ENCODE data around the gene SPINK5.

Gene SPINK5

GRCh38 chr5:148104226-148104625 lies 40.4 kb downstream of the SPINK5 start:
- no peak for DNase-seq

GRCh38 chr5:148107608-148108007 lies 43.8 kb downstream of the SPINK5 start:
- no peak for DNase-seq

DNA sequence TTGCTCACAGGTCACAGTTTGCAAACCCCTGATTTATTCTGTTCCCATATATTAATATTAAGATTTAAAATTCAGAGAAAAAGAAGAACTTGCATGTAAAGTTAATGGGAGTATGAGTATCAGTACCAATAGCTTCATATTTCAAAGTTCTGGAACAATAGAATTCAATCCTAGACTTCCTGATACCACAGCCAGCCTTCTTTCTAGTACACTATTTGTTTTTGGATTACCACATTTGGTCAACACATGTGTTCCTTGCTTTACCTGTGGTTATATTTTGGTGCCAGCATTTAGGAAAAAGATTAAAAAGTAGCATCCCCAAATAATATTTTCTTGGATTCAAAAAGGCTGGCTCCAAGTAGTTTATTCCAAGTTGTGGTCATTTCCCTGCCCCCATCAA lies 49.5 kb downstream of the SPINK5 start:
- DNase-seq, result no peak

GRCh38 chr5:148120317-148120716 lies 56.5 kb downstream of the SPINK5 start:
- no peak for DNase-seq

- DNase-seq, result no peak
Observed at GRCh38 chr5:148125641-148126040, 61.9 kb downstream of the SPINK5 start.

DNA sequence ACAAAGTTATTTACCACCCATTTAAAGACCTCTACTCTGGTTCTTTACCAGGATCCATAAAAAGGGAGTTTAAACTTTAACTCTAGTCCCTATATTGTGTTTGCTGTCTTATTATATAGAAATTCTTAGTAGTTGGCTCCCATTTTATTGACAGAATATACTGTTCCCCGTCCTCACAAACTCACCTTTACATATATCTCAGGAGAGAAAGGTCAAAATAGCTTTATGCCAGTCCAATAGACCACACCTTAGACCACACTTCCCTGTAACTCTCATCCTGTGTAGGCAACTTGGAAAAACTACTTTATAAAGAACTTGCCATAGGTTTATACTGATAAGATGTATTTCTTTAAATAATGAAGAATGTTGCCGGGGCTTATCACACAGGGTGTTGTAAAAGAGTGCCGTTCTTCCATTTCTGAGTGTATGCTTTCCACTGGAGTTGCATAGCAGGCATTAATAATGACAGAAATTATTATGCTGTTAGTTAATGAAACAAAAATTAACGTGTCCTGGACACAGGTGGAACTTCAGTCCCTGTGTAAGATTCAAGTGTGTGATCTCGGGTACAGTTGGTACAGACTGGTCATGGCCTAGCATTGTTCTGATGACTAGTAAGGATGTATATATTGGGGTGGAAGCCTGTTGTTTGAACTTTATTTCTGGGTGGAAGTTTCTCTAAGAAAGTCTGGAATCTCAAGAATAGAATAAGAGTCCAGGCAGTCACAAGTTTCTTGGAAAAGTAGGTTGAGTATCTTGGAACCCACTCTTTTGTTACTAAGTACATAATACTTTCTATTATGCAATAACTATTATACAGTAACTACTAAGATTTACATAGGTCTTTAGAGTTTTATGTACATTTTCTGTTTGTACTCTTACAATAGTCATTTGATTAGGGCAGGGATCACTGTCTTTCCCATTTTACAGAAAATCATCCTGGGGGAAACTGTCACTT lies 71.6 kb downstream of the SPINK5 start:
- no peak for DNase-seq

DNA sequence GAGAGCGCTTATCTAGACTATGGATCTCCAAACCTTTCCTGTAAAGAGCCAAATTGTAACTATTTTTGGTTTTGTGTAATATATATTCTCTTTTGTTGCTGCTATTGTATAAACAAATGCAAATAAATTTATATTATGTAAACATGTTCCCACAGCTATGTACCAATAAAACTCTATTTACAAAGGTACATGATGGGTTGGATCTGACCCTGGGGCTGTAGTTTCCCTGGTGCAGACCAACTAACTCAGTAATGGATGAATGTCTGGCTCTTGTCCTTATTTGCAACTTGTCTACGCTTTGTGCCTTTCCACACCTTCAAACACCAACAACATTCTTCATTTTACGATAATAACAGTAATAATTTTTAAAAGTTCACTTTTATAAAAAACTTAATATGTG lies 77.1 kb downstream of the SPINK5 start:
- DNase-seq, result no peak

- no peak for DNase-seq
Observed at GRCh38 chr5:148141645-148142044, 77.9 kb downstream of the SPINK5 start.

GRCh38 chr5:148145916-148146315 lies 82.1 kb downstream of the SPINK5 start:
- peak; percentile 0 for DNase-seq

DNA sequence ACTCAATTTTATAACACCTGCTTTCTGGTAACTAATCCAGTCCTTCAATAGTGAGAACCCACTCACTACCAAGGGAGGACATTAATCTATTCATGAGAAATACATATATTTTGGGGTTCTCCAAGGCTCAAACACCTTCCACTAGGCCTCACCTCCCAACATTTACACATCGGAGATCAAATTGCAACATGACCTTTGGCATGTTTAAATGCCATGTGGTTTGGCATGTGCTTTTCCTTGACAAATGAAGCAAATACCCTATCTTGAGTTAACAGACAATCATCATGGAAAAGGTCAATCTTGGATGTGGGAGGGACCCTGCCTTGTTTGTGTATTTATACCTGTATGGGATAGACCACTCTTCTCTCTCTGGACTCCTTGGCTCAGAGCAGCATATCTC lies 82.7 kb downstream of the SPINK5 start:
- DNase-seq, result no peak

DNA sequence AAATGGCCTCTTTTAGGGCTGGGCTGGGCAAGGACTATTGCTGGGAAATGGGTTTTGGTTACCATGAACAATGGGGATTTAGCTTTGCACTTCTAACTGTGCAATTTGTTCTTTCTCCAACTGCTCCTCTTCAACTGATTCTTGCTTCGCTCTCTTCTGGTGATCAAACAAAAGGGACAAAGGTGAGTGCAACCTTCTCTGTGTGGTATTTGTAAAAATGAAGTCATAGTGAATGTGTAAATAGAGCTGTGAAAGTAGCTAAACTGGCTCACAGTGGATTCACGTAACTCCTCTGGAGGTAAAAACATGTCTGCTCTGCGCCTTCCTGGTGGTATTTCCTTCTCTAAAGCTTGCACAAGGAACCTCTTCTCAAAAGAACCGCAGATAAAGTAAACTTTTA lies 83.6 kb downstream of the SPINK5 start:
- no peak for DNase-seq

DNA sequence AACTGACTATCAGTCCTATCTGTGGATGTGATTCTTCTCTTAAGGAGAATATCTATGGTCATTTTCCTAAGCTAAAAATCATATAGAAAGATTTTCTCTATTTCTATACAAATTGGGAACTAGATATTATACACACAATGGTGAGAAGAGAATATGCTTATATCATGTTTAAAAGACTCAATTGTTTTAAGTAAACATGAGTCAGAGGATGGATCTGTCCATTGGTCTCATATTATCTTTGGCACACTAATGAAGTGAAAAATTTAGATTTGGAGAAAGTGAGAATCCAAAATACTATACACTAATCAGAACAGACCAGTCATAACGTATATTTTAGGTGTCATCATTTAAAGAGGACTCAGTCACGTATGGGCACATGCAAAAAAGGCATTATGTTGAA lies 88.1 kb downstream of the SPINK5 start:
- DNase-seq, result no peak

GRCh38 chr5:148152781-148153180 lies 89.0 kb downstream of the SPINK5 start:
- DNase-seq, result no peak

- no peak for DNase-seq
Observed at GRCh38 chr5:148156609-148157008, 92.8 kb downstream of the SPINK5 start.

GRCh38 chr5:148162038-148162437 lies 98.3 kb downstream of the SPINK5 start:
- no peak for DNase-seq

DNA sequence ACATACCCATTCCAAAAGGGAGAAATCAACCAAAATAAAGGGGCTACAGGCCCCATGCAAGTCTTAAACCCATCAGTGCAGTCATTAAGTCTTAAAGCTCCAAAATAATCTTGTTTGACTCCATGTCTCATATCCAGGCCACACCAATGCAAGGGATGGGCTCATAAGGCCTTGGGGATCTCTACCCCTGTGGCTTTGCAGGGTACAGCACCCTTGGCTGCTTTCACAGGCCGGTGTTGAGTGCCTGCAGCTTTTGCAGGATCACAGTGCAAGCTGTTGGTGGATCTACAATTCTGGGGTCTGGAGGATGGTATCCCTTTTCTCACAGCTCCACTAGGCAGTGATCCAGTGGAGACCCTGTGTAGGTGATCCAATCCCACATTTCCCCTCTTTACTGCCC lies 99.6 kb downstream of the SPINK5 start:
- DNase-seq, result no peak

DNA sequence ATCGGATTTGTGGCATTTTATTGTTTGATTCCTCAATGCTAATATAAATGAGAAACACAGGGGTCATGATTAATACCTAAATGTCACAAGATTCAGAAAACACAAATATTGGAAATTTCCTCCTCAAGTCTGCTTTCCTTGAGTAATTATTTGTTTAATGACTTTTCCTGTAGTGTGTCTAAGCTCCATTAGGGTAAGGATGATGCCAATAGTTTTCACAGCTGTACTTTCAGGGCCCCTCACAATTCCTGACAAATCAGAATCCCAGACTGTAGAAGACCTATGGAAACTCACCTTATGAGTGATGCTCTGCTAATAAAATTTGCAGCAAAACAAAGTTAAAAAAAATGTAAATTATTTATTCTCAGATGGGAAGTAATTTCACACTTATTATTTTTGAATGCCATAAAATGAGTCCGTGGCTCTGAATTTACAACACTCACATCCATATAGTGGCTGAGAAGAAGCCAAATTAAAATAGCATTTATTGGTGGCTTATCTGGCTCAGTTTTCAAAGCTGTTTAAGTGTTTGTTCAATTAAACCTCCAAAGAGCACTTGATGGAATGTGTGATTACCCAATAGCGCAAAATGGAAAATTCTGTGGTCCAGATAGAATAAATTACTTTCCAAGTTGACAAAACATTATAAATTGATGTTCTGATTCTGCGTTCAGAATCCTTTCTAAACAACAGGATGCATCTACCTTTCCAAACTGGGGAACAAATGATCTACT lies 102.9 kb downstream of the SPINK5 start:
- no peak for DNase-seq

DNA sequence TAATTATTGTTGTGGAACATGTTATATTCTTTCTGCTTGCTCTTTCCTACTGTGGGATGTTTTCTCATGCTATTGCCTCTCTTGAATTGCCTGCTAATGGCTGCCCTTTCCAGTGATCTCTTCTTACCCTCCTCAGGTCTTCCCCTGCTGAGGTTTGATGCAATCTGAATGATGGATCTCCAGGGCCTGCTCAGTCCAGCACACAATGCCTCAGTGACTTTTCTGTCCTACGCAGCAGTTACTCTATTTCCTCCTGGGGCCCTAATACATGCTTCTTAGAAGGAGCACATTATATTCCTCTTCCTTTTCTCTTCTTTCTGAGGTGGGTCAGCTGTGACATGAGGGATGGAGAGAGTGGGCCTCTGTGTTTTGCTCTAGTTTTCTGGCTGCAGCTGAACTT lies 104.5 kb downstream of the SPINK5 start, which contains the start of gene SPINK14:
Gene SPINK14, plus strand, starts transcription at position 301 of the 400 bp plus-strand sequence. CDS start 1,187 bp downstream, outside the sequence.
- DNase-seq, result no peak

DNA sequence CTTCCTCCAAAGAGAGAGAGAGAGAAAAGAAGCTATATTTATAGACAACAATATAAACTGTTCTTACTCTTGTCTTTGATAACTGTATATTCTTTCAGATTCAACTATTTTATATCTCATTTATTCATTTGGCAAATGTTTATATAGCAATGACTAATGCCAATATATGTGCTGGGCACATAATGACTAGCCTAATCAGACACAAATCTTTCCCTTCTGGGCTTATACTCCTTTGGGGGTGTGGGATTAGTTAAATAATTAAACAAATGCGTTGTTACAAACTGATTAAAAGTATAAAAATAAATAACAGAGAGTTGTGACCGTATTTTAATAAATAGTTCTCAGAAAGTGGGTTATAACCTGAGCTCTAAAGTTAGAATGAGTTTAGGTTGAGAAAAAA lies 108.6 kb downstream of the SPINK5 start:
- no peak for DNase-seq

- no peak for DNase-seq
Observed at GRCh38 chr5:148176480-148176879, 112.7 kb downstream of the SPINK5 start.

DNA sequence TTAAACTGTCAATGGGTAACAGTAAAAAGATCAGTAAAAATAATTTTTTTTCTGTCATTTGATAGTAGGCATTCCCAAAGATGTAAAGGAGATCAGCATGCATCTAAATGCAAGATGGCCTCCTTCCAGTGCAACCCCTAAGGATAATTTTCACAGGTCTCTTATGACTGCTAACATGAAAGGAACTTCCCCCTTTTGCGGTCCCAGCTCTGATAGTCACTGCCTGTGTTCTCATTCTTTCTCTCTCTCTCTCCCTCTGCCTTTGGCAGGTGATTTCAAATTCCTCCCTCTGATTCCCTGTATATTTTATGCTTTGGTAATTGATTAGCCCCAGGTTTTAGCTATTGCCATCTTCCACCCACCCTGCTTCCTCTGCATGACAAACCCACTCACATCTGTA lies 113.4 kb downstream of the SPINK5 start:
- DNase-seq, result no peak

- peak; percentile 36 for DNase-seq
Observed at GRCh38 chr5:148179234-148179824, 115.5 kb downstream of the SPINK5 start.

DNA sequence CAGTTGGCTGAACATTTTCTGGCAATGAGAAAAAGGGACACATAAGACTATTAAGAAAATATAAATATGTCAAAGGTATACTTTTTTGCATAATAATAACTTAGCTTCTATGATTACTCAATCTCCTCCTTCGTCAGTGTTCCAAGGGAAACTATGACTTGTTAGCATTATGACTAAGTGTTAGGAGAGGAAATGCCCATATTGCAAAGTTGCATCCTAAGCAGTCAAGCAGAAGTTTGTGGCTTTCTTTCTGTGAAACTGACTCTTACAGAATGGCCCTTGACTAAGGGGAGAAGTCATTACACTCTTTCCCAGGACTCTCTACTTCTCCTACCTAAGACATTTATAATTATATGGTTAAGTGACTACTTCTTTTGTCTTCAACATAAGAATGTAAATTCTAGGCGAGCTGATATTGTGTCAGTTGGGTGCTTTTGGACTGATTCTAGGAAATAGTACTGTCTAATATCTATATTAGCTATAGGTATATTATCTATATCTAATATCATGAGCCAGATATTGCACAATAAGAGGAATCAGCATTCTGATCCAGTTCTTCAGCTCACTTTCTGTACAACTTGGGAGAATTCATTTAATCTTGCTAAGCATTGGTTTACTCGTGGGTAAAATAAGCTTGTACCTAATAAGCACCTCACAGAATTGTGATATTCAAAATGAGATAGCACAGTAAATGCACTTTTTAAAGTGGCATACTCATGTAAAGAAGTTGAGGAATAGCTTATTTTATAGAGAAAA lies 122.6 kb downstream of the SPINK5 start:
- peak; percentile 7 for DNase-seq
